ENCODE results near the gene NDE1. TPM values are rescaled to one million over a fixed set of nuclear protein-coding genes. Genes with fewer than 3 reads are reported as not detected.

NDE1 gene
- total and polyA plus RNA-seq, 9 of the 15 experiments (the other 6 are each of a cell fraction or from before 2014, with no cell fraction given) = 3.1 to 59.9 (median 30.0) TPM

DNA sequence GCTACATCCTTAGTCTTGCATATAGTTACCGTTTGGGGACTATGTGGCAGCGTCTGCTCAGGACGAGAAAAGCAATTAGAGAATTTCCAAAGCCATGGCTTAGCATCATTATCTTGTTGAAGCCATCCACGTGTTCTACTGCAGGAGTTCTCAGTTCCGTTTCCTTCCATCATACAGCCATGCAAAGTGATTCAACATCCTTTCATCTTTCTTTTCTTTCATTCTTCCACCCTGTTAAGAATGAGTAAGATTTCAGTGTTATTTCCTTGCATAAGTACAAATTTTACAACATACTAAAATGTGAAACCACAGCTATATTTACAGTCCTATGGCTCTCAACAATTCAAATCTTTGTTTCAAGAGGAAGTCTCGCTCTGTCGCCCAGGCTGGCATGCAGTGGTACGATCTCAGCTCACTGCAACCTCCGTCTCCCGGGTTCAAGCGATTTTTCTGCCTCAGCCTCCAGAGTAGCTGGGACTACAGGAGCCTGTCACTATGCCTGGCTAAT is 10.9 kb upstream of the NDE1 start:
- 90% methylated on average over 11 of the region's 11 CpGs for WGBS (ENCODE audit: insufficient coverage, low coverage, missing lambda C conversion rate)
- no peak for TF ChIP-seq TAF15 (IDR thresholded peaks at IDR 0.05; ENCODE audit: low read depth, low read length)
- TF ChIP-seq ZBTB17 (CRISPR knock-in tag; IDR thresholded peaks at IDR 0.05) = no peak
- no peak for TF ChIP-seq EP400 (IDR thresholded peaks at IDR 0.05)
- no peak for TF ChIP-seq ZNF197 (CRISPR knock-in tag; IDR thresholded peaks at IDR 0.05; ENCODE audit: low read depth)
- no peak for TF ChIP-seq DNMT1 (IDR thresholded peaks at IDR 0.05)
- TF ChIP-seq NFYB (IDR thresholded peaks at IDR 0.05; ENCODE audit: extremely low read depth, insufficient read length) = no peak
- no peak for TF ChIP-seq NFIX (CRISPR knock-in tag; IDR thresholded peaks at IDR 0.05; ENCODE audit: low read depth)
- no peak for TF ChIP-seq MTF1 (CRISPR knock-in tag; IDR thresholded peaks at IDR 0.05; ENCODE audit: borderline replicate concordance)
- no peak for TF ChIP-seq TARDBP (IDR thresholded peaks at IDR 0.05)
- no peak for TF ChIP-seq ZNF431 (CRISPR knock-in tag; IDR thresholded peaks at IDR 0.05)
- TF ChIP-seq MAFG (tag; conservative IDR thresholded peaks at IDR 0.05) = no peak
- TF ChIP-seq YY1 (IDR thresholded peaks at IDR 0.05; ENCODE audit: borderline replicate concordance in 1 of 3, control insufficient read depth in 1 of 3, extremely low read depth in 1 of 3, insufficient read depth in 3 of 3, insufficient read length in 1 of 3, insufficient replicate concordance in 2 of 3, low read depth in 1 of 3, low read length in 2 of 3) = no peak
- TF ChIP-seq GTF2E2 (tag; IDR thresholded peaks at IDR 0.05) = no peak
- TF ChIP-seq, protein P1, sequence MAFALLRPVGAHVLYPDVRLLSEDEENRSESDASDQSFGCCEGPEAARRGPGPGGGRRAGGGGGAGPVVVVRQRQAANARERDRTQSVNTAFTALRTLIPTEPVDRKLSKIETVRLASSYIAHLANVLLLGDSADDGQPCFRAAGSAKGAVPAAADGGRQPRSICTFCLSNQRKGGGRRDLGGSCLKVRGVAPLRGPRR (CRISPR knock-in tag; IDR thresholded peaks at IDR 0.05) = no peak
- TF ChIP-seq, protein P2, sequence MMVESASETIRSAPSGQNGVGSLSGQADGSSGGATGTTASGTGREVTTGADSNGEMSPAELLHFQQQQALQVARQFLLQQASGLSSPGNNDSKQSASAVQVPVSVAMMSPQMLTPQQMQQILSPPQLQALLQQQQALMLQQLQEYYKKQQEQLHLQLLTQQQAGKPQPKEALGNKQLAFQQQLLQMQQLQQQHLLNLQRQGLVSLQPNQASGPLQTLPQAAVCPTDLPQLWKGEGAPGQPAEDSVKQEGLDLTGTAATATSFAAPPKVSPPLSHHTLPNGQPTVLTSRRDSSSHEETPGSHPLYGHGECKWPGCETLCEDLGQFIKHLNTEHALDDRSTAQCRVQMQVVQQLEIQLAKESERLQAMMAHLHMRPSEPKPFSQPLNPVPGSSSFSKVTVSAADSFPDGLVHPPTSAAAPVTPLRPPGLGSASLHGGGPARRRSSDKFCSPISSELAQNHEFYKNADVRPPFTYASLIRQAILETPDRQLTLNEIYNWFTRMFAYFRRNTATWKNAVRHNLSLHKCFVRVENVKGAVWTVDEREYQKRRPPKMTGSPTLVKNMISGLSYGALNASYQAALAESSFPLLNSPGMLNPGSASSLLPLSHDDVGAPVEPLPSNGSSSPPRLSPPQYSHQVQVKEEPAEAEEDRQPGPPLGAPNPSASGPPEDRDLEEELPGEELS (CRISPR knock-in tag; IDR thresholded peaks at IDR 0.05; ENCODE audit: borderline replicate concordance) = no peak
- TF ChIP-seq, protein P3, sequence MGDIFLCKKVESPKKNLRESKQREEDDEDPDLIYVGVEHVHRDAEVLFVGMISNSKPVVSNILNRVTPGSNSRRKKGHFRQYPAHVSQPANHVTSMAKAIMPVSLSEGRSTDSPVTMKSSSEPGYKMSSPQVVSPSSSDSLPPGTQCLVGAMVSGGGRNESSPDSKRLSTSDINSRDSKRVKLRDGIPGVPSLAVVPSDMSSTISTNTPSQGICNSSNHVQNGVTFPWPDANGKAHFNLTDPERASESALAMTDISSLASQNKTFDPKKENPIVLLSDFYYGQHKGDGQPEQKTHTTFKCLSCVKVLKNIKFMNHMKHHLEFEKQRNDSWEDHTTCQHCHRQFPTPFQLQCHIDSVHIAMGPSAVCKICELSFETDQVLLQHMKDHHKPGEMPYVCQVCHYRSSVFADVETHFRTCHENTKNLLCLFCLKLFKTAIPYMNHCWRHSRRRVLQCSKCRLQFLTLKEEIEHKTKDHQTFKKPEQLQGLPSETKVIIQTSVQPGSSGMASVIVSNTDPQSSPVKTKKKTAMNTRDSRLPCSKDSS (IDR thresholded peaks at IDR 0.05; ENCODE audit: low read depth, partially characterized antibody) = no peak
- TF ChIP-seq STAT5B (CRISPR knock-in tag; IDR thresholded peaks at IDR 0.05) = no peak
- H3K9me3 ChIP-seq (replicated peaks; ENCODE audit: control insufficient read depth, insufficient read depth, low read depth, low read length) = no peaks in the 10 kb centered on the region
- peaks cover 0 to 15% of the 10 kb centered on the region in 2 experiments; a peak in 3 of 5 replicates for H3K4me1 ChIP-seq (replicated peaks in 1 of 2; ENCODE audit: control insufficient read depth in 2 of 2, insufficient read depth in 2 of 2, low read length in 2 of 2)
- no peaks in the 10 kb centered on the region for H4K20me1 ChIP-seq (replicated peaks; ENCODE audit: control insufficient read depth, insufficient read depth, low read length)
- intact Hi-C loops (cut with micrococcal nuclease) = no loop called here
- H3K4me2 ChIP-seq (ENCODE audit: insufficient read depth, low read length) = no peak overlapping the region
- ATAC-seq = no peak
- ChIA-PET POLR2A (no interaction called here), CTCF (ENCODE audit: low intra/inter-chr PET ratio) (no interaction called here)
- peaks cover 50% of the 10 kb centered on the region for H3K36me3 ChIP-seq (ENCODE audit: control insufficient read depth, insufficient read depth, low read length)
- H2AFZ ChIP-seq (ENCODE audit: low read depth, low read length) = no peak overlapping the region
- no peak for FAIRE-seq
- no TSS peak for BruUV-seq (replicated peaks)
- no peak overlapping the region for H3K9ac ChIP-seq (ENCODE audit: insufficient read depth in 1 of 2, low read depth in 2 of 2, low read length in 2 of 2)
- in situ Hi-C loops (cut with MboI) = no loop called here
- no peak for DNase-seq (ENCODE audit: extremely low read depth in 1 of 4, low spot score in 3 of 4)
- no peak overlapping the region for H3K4me3 ChIP-seq
- peaks cover 31% of the 10 kb centered on the region for H3K79me2 ChIP-seq (ENCODE audit: control insufficient read depth, insufficient read depth, low read length)
- no peaks in the 10 kb centered on the region for H3K27me3 ChIP-seq (ENCODE audit: control insufficient read depth in 2 of 2, insufficient read depth in 2 of 2, low read length in 2 of 2)
- H3K27ac ChIP-seq (ENCODE audit: extremely low read depth, low read depth, low read length) = no peak overlapping the region
- no peaks in the 10 kb centered on the region for H3K9me1 ChIP-seq (ENCODE audit: control insufficient read depth, insufficient read depth, low read length)
